GM18909 (cell line): ENCODE results near the gene TBC1D22B.

Experiments
- ATAC-seq: cut with Tn5 transposase; IDR thresholded peaks from one replicate; pipeline ENCODE4 v1.9.1; 2021; ENCODE audit warnings: mild to moderate bottlenecking; ENCODE audit not compliant: unreplicated experiment, poor library complexity

The TBC1D22B gene

GRCh38 chr6:37238381-37238780, 19.2 kb upstream of the TBC1D22B start:
- ATAC-seq = no peak

- ATAC-seq = no peak
These were observed 18.0 kb upstream of the TBC1D22B start for GRCh38 chr6:37239526-37239925.

- ATAC-seq = peak; percentile 46
These were observed 17.4 kb upstream of the TBC1D22B start for GRCh38 chr6:37239950-37240713.

DNA sequence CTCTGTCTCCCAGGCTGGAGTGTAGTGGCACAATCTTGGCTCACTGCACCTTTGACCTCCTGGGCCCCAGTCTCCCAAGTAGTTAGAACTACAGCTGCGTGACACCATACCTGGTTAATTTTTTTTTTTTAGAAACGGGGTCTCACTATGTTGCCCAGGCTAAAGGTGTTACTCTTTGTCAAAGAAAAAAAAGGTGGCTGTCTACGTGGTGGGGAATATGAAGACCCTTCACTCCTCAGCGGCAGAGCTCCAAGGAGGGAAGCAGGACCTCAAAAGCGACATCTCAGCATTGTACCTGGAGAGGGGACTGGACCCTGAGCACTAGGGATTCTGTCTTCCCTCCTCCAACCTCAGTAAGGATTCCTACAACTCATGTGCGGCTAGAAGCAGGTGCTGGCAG, 16.4 kb upstream of the TBC1D22B start:
- ATAC-seq = no peak

DNA sequence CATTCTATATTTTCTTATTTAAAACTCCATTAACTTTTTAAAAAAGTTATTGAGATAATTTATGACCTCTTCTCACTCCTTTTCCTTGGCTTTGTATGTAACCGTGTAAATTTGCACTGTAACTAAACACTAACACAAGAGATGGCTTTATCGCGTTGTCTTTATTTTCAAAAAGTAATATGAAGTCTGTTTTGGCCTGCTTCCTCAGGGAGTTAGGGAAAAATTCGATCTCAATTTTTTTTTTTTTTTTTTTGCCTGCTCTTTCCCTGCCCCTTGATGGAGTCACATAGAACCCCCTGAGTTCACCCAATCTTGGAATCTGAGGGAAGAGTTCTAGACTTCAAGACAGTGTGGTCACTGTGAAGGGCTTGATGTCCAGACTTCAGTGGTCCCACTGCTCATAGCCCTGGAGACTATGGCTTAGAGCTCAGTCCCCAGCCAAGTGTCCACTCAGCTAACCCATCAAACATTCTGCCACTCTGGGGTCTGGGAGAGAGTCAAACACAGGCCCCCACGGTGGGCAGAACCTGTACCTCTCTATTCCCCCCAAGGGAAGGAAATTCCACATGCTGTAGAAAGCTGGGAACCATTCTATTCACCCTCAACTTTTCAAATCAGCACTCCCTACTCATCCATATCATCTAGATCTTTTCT, 15.7 kb upstream of the TBC1D22B start:
- ATAC-seq = no peak

DNA sequence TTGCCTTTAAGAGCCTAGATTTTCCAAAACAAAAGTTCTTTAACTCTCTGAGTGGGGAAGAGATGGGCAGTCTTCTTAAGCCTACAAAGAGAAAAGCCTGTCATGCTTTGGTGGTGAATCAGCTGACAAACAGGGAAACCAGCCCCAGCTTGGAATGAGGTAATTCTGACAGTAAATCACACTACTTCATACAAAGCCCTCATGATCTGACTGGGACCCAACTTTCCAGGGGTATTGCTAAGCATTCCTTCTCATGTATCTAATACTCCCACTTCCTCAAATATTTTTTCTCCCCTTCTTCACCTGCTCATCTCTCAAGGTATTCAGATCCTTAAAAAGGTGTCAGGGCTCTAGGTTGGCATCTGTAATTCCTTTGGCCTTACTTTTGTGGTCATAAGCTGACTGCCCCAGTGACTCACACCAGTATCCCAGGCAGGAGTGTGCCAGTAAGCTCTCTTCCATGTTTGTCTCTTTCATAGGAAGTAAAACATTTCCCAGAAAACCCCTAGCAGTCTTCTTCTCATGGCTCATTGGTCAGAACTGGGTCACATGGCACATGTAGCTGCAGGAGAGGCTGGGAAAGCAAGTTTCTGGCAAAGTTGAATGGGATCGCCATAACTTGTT, 15.0 kb upstream of the TBC1D22B start:
- ATAC-seq = no peak

DNA sequence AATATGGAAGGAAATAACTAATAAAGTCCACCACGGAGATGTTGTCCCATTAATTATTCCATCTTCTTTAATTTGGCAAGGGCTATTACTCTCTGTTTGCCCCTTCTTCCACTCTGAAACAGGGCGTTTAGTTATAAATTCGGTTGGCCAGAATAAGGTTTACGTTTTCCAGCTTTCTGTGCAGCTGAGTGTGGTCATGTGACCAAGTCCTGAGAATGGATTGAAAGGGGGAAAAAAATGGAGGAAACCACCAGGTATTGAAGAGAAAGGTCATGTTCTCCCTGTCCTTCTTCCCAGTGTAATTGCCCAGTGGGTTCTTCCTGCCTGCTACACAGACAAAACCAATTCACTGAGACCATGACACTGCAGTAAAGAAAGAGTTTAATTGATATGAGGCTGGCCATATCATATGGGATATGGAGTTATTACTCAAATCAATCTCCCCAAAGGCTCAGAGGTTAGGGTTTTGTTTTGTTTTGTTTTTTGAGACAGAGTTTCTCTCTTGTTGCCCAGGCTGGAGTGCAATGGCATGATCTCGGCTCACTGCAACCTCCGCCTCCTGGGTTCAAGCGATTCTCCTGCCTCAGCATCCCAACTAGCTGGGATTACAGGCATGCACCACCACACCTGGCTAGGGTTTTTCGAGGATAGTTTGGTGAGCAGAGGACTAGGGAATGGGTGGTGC, 14.3 kb upstream of the TBC1D22B start:
- no peak for ATAC-seq

- no peak for ATAC-seq
These were observed 13.7 kb upstream of the TBC1D22B start for GRCh38 chr6:37243816-37244370.

DNA sequence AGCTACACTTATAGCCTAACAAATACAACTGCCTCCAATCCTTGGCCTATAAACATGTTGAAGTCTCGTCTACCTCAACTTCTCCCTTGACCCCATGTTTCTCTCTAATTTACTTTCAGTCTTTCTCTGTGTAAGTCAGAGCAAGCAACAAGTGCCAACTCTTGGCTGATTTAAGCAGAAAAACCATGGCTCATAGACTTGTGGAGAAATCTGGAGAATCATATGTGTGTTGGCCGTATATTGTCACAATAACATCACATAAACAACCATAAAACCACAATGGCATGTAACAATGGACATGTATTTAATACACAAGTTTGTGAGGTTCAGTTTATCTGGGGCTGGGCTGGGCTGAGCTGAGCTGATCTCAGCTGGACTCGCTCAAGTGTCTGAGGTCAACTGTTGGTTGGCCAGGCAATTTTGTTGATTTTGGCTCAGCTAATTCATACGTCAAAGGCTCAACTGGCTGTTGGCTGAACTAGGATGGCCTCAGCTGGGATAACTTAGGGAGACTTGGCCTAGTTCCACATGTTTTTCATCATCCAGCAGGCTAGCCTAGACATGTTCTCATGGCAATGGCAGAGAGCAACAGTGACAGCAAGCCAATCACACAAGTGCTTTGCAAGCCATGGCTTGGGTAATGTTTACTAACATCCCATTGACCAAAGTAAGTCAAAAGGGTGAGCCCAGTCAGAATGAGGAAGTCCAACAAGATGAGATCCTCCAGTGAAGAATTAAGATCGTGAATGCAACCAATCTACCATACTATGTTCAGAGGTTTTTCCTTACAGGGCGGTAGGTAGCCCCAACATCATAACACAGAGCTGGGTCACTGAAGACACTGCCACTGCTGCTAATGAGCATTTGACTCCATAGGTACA, 12.9 kb upstream of the TBC1D22B start:
- ATAC-seq = no peak

- no peak for ATAC-seq
These were observed 6.3 kb upstream of the TBC1D22B start for GRCh38 chr6:37251211-37251780.

- ATAC-seq = no peak
These were observed 4.0 kb upstream of the TBC1D22B start for GRCh38 chr6:37253486-37254007.

DNA sequence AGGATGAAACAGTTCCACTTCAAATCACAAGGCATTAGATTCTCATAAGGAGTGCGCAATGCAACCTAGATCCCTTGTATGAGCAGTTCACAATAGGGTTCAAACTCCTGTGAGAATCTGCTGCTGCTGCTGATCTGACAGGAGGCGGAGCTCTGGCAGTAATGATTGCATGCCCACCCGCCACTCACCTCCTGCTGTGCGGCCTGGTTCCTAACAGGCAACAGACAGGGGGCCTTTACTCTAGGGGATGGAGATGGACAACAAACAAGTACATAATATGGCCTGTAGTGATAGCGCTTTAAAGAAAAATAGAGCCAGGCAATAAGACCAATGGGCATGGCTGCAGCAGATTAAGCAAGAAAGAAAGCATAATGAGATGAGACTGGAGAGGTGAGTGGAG, 2.7 kb upstream of the TBC1D22B start:
- ATAC-seq = no peak

DNA sequence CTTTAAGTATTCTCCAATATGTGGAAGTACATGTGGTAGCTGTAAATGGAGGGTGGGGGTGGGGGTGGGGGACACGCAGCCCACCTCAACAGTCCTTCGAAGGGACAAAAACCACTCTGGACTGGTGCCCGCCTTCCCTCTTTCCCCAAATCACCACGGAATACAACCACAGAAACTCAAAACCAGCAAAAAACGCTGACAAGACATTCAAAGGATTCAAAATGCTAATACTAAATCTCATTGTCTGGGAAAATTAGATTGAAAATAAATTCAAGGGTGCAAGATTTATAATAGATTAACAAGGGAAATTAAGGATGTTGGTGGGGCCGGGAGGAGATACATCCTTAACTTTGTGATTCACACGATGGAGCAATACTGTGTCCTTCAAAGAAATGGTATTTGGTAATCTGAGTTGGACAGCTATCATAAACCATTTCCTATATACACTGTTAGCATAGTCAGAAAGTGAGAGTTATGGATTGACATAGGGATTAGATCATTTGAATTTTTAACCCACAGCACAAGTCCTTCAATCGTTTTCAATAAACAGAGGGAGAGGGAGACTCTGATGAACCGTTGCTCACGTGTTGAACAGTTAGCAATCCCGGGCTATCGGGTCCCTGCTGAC, 766 bp upstream of the TBC1D22B start:
- no peak for ATAC-seq

DNA sequence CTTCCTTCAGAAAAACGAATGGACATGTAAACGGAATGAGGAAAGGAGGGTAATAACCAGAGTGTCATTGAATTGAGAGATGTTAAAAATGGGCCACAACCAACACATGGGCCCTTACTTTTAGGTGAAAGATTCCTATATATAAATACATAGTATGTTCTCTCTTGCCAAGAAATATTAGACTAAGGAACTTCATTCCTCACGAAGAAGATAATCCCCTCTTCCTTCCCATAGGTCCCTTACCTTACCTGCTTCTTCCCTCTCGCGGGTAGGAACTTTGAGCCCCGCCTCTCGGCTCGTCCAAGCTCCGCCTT, 295 bp upstream of the TBC1D22B start:
- ATAC-seq = no peak

- no peak for ATAC-seq
These were observed 983 bp downstream of the TBC1D22B start for GRCh38 chr6:37258405-37259105.

DNA sequence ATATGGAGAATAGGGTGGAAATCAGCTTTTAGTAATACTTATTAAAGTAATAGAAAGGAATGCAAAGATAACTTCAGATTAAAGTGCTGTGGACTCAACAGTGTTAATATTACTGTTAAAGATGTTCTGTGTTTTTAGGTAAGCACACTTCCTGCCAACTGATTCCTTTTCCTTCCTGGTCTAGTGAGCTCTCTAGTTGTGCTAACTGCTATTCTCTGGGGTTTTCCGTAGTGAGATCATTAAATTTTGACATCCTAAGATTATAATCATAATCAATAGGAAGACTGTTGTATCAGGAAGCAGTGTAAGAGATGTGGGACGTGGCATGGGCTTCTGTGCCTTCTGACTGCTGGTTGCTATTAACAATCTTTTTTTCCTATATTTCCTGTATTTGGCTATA, 1.6 kb downstream of the TBC1D22B start:
- no peak for ATAC-seq

DNA sequence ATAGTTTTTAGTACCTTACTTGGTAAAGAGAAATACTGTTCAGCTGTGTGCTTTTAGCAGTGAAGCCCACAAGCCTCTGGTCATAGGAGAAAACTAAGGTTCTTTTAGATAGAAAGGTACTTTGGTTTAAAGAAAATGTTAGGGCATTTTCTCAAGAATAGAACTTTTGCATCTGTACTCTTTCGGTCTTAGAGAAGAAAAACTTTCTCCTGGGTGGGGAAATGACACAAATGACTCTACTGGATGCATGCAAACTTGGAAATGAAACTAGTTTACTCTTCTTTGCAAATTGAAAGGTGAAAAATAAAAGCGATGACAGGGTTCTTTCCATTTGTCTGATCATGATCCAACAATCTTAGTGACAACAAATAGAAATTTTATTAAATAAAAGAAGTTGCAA, 2.5 kb downstream of the TBC1D22B start:
- no peak for ATAC-seq

GRCh38 chr6:37260444-37260843, 2.9 kb downstream of the TBC1D22B start:
- no peak for ATAC-seq
